NOMO-1 treated with DMSO at 0.1 percent for 48 hours (cell line): ENCODE measurements around the gene CDA.

Experiments
- DNase-seq: peaks from one replicate; lab custom pipeline; 2025; ENCODE audit not compliant: unreplicated experiment; lab: John Stamatoyannopoulos, UW

The CDA gene

GRCh38 chr1:20588634-20589225 lies at the start of gene CDA:
CDA (plus strand) TSS chr1:20589097; CDS start chr1:20589130, 33 bp downstream.
- peak; percentile 55 for DNase-seq

DNA sequence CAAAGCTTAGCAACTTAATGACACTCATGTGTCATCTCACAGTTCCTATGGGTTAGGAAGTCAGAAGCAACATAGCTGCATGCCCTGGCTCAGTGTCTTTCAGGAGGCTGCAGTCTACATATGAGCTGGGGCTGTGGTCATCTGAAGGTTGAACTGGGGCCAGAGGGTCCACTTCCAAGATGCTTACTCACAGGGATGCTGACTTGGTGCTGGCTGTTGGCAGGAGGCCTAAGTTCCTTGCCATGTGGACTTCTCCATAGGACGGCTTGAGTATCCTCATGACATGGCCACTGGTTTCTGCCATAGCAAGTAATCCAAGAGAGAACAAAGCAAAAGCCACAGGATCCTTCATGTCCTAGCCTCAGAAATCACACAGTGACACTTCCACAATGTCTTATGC lies 48.6 kb upstream of the CDA start:
- DNase-seq = no peak

GRCh38 chr1:20546637-20547036 lies 42.3 kb upstream of the CDA start:
- DNase-seq = no peak

GRCh38 chr1:20551161-20551560 lies 37.7 kb upstream of the CDA start:
- no peak for DNase-seq

GRCh38 chr1:20551945-20552727 lies 36.8 kb upstream of the CDA start, which contains the start of gene FAM43B:
FAM43B (plus strand) TSS chr1:20552573; CDS start chr1:20552974, 401 bp downstream.
- no peak for DNase-seq

- DNase-seq = no peak
These were observed 36.0 kb upstream of the CDA start for GRCh38 chr1:20552728-20553445.

DNA sequence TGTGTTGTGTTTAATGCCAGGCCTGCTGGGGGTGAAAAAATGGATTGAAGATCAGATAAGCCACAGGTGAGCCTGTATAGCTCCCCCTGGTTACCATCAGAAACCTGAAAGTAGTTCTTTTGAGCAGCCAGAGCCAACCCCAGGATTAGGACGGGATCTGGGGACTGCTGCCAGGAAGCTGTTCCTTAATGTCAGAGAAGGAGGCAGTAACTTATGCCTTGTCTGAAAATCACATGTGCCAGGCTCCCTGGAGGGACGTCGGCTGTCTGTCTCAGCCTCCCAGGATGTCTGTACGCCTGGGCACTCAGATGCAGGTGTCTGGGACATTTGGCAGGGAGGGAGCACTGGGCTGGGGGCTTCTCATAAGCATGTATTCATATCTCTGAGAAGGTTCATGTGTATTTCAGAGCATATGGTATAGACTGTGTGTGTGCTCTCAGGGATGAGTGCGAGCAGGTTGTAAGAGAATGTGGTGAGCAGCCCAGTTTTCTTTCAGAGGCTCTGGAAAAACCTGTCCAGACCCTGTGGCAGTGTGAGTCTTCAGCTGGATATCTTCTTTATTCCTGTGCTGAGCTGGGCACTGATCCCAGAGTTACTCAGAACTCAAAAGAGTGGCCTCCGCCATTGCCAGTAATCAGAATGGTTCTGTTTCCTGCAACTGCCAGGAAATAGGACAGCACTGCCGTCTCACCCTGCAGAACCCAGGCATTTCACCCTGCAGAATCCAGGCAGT lies 33.7 kb upstream of the CDA start:
- no peak for DNase-seq

DNA sequence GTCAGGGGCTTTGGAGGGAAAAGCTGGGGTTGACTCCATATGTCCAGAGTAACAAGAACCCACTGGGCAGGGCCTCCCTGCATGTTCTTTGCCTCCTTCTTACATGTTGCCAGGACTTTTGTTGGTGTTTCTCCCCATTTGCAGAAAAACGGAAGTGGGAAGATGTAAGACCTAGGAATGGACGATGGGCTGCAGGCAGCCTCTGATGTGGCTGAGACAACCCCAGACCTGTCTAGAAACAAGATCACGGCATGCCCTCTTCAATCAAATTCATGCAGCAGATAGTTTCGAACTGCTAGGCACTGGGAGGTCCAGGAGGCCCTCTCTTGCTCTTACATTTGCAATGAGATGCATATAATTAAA lies 33.2 kb upstream of the CDA start:
- DNase-seq = no peak

GRCh38 chr1:20558191-20558590 lies 30.7 kb upstream of the CDA start:
- DNase-seq = no peak

- no peak for DNase-seq
These were observed 27.9 kb upstream of the CDA start for GRCh38 chr1:20560966-20561365.

GRCh38 chr1:20565234-20565633 lies 23.7 kb upstream of the CDA start:
- DNase-seq = no peak

GRCh38 chr1:20569523-20570098 lies 19.3 kb upstream of the CDA start:
- no peak for DNase-seq

DNA sequence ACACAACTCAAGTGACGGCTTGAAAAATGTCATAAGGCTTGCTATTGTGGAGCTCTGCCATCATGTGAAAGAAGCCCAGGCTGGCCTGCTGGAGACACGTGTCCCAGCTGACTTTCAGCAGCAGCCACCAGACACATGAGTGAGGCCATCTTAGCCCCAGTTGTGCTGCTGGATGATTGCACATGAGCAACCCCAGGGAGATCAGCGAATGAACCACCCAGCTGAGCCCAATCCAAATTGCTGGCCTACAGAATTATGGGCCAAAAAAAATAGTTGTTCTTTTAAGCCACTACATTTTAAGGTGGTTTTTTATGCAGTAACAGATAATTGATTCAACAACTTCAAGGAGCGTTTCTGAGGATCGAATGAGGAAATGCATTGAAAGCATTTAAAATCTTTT lies 17.5 kb upstream of the CDA start:
- no peak for DNase-seq

DNA sequence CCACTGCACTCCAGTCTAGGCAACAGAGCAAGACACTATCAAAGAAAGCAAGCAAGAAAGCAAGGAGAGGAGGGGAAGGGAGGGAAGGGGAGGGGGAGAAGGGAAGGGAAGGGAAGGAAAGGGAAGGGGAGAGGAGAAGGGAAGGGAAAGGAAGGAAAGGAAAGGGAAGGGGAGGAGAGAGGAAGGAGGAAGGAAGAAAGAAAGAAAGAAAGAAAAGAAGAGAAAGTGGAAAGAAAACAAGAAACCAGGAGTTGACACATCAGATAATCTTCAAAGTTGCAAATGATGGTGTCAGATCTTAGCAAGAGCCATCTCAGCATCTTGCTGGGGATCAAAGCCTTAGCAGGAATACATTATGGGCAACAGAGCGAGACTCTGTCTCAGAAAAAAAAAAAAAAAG lies 14.9 kb upstream of the CDA start:
- no peak for DNase-seq

GRCh38 chr1:20574686-20575540 lies 14.0 kb upstream of the CDA start:
- DNase-seq = peak; percentile 68

DNA sequence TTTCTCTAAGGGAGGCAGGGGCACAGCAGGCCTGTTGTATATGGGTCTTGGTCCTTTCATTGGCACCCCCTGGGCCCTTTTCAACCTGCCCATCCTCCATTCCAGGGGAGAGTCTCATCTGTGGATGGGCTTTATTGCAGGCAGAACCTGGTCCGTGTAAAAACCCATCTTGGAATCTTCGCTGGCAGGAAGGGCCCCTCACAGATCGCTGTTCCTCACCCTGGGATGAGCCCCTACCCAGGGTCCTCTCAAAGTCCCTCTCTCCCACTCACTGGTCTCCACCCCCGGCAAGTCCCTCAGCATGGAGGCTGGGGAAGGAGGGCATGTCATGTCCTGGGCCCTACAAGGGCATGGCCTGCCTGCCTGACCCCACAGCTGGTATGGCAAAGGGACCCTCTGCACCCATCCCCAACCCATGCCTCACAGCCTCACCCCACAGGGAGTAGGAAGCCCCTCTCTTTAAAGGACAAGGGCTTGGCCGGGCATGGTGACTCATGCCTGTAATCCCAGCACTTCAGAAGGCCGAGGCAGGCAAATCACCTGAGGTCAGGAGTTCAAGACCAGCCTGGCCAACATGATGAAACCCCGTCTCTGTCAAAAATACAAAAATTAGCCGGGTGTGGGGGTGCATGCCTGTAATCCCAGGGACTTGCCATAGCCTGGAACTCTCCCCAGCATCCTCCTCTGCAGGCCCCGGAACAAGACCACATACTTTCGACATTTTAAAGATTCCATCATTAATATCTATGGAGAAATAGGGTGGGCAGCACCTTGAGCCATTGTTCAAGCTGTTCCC lies 13.2 kb upstream of the CDA start:
- no peak for DNase-seq

DNA sequence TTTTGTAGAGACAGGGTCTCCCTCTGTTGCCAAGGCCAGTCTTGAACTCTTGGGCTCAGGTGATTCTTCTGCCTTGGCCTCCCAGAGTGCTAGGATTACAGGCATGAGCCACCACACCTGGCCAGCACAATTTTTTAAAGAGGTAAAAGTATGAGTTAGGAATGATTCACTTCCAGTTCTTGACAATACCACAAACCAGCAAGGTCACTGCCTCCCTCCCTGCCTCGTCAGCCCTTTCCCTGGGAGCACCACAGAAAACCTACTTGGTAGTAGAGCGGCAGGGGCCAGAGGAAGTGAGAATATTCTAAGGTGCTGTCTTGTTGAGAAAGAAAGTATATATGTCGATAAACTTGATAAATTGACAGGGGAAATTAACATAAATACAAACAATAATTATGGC lies 10.8 kb upstream of the CDA start:
- no peak for DNase-seq

- DNase-seq = no peak
These were observed 10.0 kb upstream of the CDA start for GRCh38 chr1:20578721-20579395.

GRCh38 chr1:20584890-20585289 lies 4.0 kb upstream of the CDA start:
- DNase-seq = no peak
